Activated naive CD4-positive, alpha-beta T cell treated with anti-CD3 and anti-CD28 coated beads, Interleukin-2, amount 50 U/mL, for 24 hours (primary cell): ENCODE data around the gene HS3ST3A1.

Experiments
- H3K27ac Mint-ChIP-seq: one replicate; pipeline ENCODE4 v1.8.0; 2021; ENCODE audit warnings: mild to moderate bottlenecking, mixed read lengths
- H3K27me3 Mint-ChIP-seq: one replicate; pipeline ENCODE4 v1.8.0; 2021; ENCODE audit warnings: mixed read lengths
- H3K36me3 Mint-ChIP-seq: one replicate; pipeline ENCODE4 v1.8.0; 2021; ENCODE audit warnings: mixed read lengths
- H3K4me1 Mint-ChIP-seq: one replicate; pipeline ENCODE4 v1.8.0; 2021; ENCODE audit warnings: mixed read lengths
- H3K4me3 Mint-ChIP-seq: one replicate; pipeline ENCODE4 v1.8.0; 2021; ENCODE audit warnings: mild to moderate bottlenecking, mixed read lengths
- H3K9me3 Mint-ChIP-seq: one replicate; pipeline ENCODE4 v1.8.0; 2021; ENCODE audit warnings: mixed read lengths

HS3ST3A1 gene

GRCh38 chr17:13601776-13602551 is at the start of gene HS3ST3A1:
Gene HS3ST3A1, minus strand, starts transcription at chr17:13601929. Its CDS starts 800 bp downstream, at chr17:13601129.
- Mint-ChIP-seq H3K36me3 (peaks cover 1% of the 10 kb centered on the region), H3K9me3 (no peaks in the 10 kb centered on the region), H3K27ac (no peak within 1 kb of the TSS), H3K4me1 (peaks cover 11% of the 10 kb centered on the region), H3K4me3 (peak within 1 kb of the TSS; percentile 56), H3K27me3 (peaks cover 40% of the 10 kb centered on the region)

GRCh38 chr17:13650096-13650675 is 48.5 kb upstream of the HS3ST3A1 start:
- H3K27ac Mint-ChIP-seq = no peak overlapping the region
- no peaks in the 10 kb centered on the region for H3K36me3 Mint-ChIP-seq
- no peaks in the 10 kb centered on the region for H3K4me1 Mint-ChIP-seq
- H3K4me3 Mint-ChIP-seq = no peak overlapping the region
- no peaks in the 10 kb centered on the region for H3K9me3 Mint-ChIP-seq
- peaks cover 3% of the 10 kb centered on the region for H3K27me3 Mint-ChIP-seq

GRCh38 chr17:13647543-13648021 is 45.9 kb upstream of the HS3ST3A1 start:
- Mint-ChIP-seq H3K27me3 (no peaks in the 10 kb centered on the region), H3K36me3 (no peaks in the 10 kb centered on the region), H3K4me3 (no peak overlapping the region), H3K4me1 (no peaks in the 10 kb centered on the region), H3K27ac (no peak overlapping the region), H3K9me3 (no peaks in the 10 kb centered on the region)

- Mint-ChIP-seq H3K4me1 (no peaks in the 10 kb centered on the region), H3K27me3 (no peaks in the 10 kb centered on the region), H3K27ac (no peak overlapping the region), H3K4me3 (no peak overlapping the region), H3K36me3 (no peaks in the 10 kb centered on the region), H3K9me3 (no peaks in the 10 kb centered on the region)
Observed at GRCh38 chr17:13646969-13647542, 45.3 kb upstream of the HS3ST3A1 start.

- Mint-ChIP-seq H3K27me3 (no peaks in the 10 kb centered on the region), H3K36me3 (no peaks in the 10 kb centered on the region), H3K4me3 (no peak overlapping the region), H3K9me3 (no peaks in the 10 kb centered on the region), H3K27ac (no peak overlapping the region), H3K4me1 (no peaks in the 10 kb centered on the region)
Observed at GRCh38 chr17:13646411-13646810, 44.7 kb upstream of the HS3ST3A1 start.

GRCh38 chr17:13643180-13643579 is 41.5 kb upstream of the HS3ST3A1 start:
- Mint-ChIP-seq H3K27me3 (no peaks in the 10 kb centered on the region), H3K4me3 (no peak overlapping the region), H3K36me3 (no peaks in the 10 kb centered on the region), H3K9me3 (no peaks in the 10 kb centered on the region), H3K27ac (no peak overlapping the region), H3K4me1 (no peaks in the 10 kb centered on the region)

- no peaks in the 10 kb centered on the region for H3K9me3 Mint-ChIP-seq
- H3K27me3 Mint-ChIP-seq = no peaks in the 10 kb centered on the region
- no peak overlapping the region for H3K27ac Mint-ChIP-seq
- H3K36me3 Mint-ChIP-seq = no peaks in the 10 kb centered on the region
- H3K4me1 Mint-ChIP-seq = no peaks in the 10 kb centered on the region
- no peak overlapping the region for H3K4me3 Mint-ChIP-seq
Observed at GRCh38 chr17:13642188-13642587, 40.5 kb upstream of the HS3ST3A1 start.

GRCh38 chr17:13640551-13640950 is 38.8 kb upstream of the HS3ST3A1 start:
- Mint-ChIP-seq H3K27ac (no peak overlapping the region), H3K4me1 (no peaks in the 10 kb centered on the region), H3K36me3 (no peaks in the 10 kb centered on the region), H3K27me3 (no peaks in the 10 kb centered on the region), H3K4me3 (no peak overlapping the region), H3K9me3 (no peaks in the 10 kb centered on the region)

- no peaks in the 10 kb centered on the region for H3K9me3 Mint-ChIP-seq
- no peak overlapping the region for H3K4me3 Mint-ChIP-seq
- no peak overlapping the region for H3K27ac Mint-ChIP-seq
- H3K4me1 Mint-ChIP-seq = no peaks in the 10 kb centered on the region
- H3K27me3 Mint-ChIP-seq = peaks cover under 1% of the 10 kb centered on the region
- H3K36me3 Mint-ChIP-seq = no peaks in the 10 kb centered on the region
Observed at GRCh38 chr17:13638855-13639458, 37.2 kb upstream of the HS3ST3A1 start.

GRCh38 chr17:13636951-13637350 is 35.2 kb upstream of the HS3ST3A1 start:
- Mint-ChIP-seq H3K36me3 (no peaks in the 10 kb centered on the region), H3K4me1 (no peaks in the 10 kb centered on the region), H3K27me3 (peaks cover 5% of the 10 kb centered on the region), H3K9me3 (no peaks in the 10 kb centered on the region), H3K27ac (no peak overlapping the region), H3K4me3 (no peak overlapping the region)

GRCh38 chr17:13635951-13636350 is 34.2 kb upstream of the HS3ST3A1 start:
- no peak overlapping the region for H3K27ac Mint-ChIP-seq
- H3K27me3 Mint-ChIP-seq = peaks cover 5% of the 10 kb centered on the region

GRCh38 chr17:13634021-13634420 is 32.3 kb upstream of the HS3ST3A1 start:
- H3K4me1 Mint-ChIP-seq = no peaks in the 10 kb centered on the region
- H3K9me3 Mint-ChIP-seq = no peaks in the 10 kb centered on the region
- H3K27ac Mint-ChIP-seq = no peak overlapping the region
- peaks cover 5% of the 10 kb centered on the region for H3K27me3 Mint-ChIP-seq
- H3K36me3 Mint-ChIP-seq = no peaks in the 10 kb centered on the region
- no peak overlapping the region for H3K4me3 Mint-ChIP-seq

More at GRCh38 chr17:13635951-13636350, 34.2 kb upstream of the HS3ST3A1 start:
- Mint-ChIP-seq H3K36me3 (no peaks in the 10 kb centered on the region), H3K9me3 (no peaks in the 10 kb centered on the region), H3K4me3 (no peak overlapping the region), H3K4me1 (no peaks in the 10 kb centered on the region)

GRCh38 chr17:13631529-13631928 is 29.8 kb upstream of the HS3ST3A1 start:
- Mint-ChIP-seq H3K4me1 (no peaks in the 10 kb centered on the region), H3K36me3 (no peaks in the 10 kb centered on the region), H3K4me3 (no peak overlapping the region), H3K27me3 (peaks cover 6% of the 10 kb centered on the region), H3K9me3 (no peaks in the 10 kb centered on the region), H3K27ac (no peak overlapping the region)

- Mint-ChIP-seq H3K36me3 (no peaks in the 10 kb centered on the region), H3K27ac (no peak overlapping the region), H3K4me3 (no peak overlapping the region), H3K4me1 (no peaks in the 10 kb centered on the region), H3K9me3 (no peaks in the 10 kb centered on the region), H3K27me3 (peaks cover 10% of the 10 kb centered on the region)
Observed at GRCh38 chr17:13626703-13627102, 25.0 kb upstream of the HS3ST3A1 start.

- H3K4me3 Mint-ChIP-seq = no peak overlapping the region
- H3K9me3 Mint-ChIP-seq = no peaks in the 10 kb centered on the region
- no peaks in the 10 kb centered on the region for H3K4me1 Mint-ChIP-seq
- H3K27me3 Mint-ChIP-seq = peaks cover 15% of the 10 kb centered on the region
- H3K36me3 Mint-ChIP-seq = no peaks in the 10 kb centered on the region
- H3K27ac Mint-ChIP-seq = no peak overlapping the region
Observed at GRCh38 chr17:13619462-13619861, 17.7 kb upstream of the HS3ST3A1 start.

- H3K4me3 Mint-ChIP-seq = no peak overlapping the region
- no peak overlapping the region for H3K27ac Mint-ChIP-seq
- H3K27me3 Mint-ChIP-seq = peaks cover 11% of the 10 kb centered on the region
- peaks cover 1% of the 10 kb centered on the region for H3K36me3 Mint-ChIP-seq
- H3K9me3 Mint-ChIP-seq = no peaks in the 10 kb centered on the region
- H3K4me1 Mint-ChIP-seq = no peaks in the 10 kb centered on the region
Observed at GRCh38 chr17:13616031-13616430, 14.3 kb upstream of the HS3ST3A1 start.
